GM18498 (cell line): ENCODE data around the gene GPD2.
"Not testable (repeated sequence)": the region's sequence is repeated elsewhere in the genome, so short reads cannot be mapped to it uniquely, and the experiment has no call there.

Experiments
- ATAC-seq: cut with Tn5 transposase; IDR thresholded peaks from one replicate; pipeline ENCODE4 v1.9.1; 2021; ENCODE audit warnings: mild to moderate bottlenecking, moderate library complexity; ENCODE audit not compliant: unreplicated experiment

GPD2 gene

DNA sequence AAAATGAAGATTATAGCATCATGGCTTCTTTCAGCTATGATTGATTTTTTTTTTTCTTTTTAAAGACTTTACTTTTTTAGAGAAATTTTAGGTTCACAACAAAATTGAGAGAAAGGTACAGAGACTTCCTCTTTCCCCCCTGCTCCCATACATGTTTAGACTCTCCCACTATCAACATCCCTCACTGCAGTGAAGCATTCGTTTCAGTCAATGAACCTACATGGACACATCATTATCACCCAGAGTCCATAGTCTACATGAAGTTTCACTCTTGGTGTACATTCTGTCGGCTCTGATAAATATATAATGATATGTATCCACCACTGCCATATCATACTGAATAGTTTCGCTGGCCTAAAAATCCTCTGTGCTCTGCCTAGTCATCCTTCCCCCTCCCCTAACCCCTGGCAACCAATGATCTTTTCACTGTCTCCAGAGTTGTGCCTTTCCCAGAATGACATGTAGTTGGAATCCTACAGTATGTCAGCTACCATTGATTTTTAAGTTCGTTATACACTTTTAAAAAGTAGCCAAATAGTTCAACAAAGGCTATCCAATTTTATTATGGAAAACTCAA lies 86.8 kb downstream of the GPD2 start:
- ATAC-seq, result no peak

DNA sequence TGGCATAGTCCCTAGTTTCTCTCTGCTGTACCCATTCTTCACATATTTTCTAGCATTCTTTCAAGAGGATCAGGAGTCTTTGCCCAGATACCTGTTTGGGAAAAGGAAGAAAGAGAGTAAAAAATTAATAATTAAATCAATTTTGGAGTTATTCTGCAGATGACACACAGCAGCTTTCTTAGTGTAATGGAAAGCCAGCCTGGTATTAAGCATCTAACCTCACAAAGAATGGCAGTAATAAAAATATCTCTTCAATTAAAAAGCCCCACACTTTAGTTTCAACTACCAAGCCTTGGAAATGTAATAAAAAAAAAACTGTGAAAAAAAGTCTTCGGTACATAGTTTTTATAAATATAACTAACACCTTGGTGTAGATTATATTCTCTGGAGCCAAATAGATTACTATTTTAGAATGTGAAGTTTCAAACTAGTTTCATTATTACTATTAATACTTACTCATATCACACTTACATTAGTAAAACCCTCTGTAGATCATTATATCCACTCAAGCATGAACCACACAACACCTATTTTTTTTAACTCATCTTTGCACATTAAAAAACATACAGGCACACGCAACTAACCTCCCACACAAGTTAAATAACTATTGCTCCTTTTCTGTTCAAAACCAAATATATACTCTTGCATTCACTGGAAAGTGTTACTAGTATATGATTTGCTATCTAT lies 90.9 kb downstream of the GPD2 start:
- ATAC-seq, result peak; percentile 91

DNA sequence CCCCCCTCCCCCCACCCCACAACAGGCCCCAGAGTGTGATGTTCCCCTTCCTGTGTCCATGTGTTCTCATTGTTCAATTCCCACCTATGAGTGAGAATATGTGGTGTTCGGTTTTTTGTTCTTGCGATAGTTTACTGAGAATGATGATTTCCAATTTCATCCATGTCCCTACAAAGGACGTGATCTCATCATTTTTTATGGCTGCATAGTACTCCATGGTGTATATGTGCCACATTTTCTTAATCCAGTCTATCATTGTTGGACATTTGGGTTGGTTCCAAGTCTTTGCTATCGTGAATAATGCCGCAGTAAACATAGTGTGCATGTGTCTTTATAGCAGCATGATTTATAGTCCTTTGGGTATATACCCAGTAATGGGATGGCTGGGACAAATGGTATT lies 92.4 kb downstream of the GPD2 start:
- ATAC-seq, result not testable (repeated sequence)

- ATAC-seq, result peak; percentile 57
Measured at GRCh38 chr2:156532989-156533388, 96.8 kb downstream of the GPD2 start.

DNA sequence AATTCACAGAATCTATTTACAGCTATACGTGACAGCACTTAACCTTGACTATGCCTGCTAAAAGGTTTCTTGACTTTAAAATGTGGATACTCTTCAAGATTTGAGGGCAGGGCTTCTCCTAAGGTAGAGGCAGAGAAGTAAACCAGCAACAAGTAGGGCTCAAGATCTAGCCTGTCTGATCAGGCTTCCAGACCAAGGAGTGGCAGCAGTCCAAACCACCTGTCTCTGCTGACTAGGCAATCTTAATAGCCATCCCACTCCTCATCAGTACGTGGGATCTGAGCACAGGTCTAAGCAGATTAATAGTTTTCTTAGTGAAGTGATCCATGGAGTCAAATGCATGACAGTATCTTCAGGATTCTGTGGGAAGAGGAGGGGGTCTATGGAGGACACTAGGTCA lies 100.4 kb downstream of the GPD2 start:
- ATAC-seq, result no peak

DNA sequence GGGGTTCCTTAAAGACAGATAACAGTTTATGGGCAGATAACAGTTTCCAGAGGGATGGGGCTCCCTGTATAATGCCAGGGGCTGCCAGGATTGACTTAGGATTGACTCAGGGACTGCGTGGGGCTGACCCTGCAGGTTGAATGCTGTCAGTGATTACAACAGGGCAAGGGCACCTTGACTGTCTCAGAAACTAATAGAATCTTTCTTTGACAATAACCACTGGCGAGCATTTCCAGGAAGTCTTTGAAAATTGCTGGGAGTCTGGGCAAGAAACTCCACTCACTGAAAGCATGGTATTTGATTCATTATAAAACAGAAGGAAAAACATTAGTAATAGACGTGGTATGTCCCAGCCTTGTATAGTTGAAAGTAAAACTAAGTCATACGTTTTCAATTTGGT lies 101.0 kb downstream of the GPD2 start:
- ATAC-seq, result no peak

- peak; percentile 77 for ATAC-seq
Measured at GRCh38 chr2:156538083-156538504, 101.9 kb downstream of the GPD2 start.

DNA sequence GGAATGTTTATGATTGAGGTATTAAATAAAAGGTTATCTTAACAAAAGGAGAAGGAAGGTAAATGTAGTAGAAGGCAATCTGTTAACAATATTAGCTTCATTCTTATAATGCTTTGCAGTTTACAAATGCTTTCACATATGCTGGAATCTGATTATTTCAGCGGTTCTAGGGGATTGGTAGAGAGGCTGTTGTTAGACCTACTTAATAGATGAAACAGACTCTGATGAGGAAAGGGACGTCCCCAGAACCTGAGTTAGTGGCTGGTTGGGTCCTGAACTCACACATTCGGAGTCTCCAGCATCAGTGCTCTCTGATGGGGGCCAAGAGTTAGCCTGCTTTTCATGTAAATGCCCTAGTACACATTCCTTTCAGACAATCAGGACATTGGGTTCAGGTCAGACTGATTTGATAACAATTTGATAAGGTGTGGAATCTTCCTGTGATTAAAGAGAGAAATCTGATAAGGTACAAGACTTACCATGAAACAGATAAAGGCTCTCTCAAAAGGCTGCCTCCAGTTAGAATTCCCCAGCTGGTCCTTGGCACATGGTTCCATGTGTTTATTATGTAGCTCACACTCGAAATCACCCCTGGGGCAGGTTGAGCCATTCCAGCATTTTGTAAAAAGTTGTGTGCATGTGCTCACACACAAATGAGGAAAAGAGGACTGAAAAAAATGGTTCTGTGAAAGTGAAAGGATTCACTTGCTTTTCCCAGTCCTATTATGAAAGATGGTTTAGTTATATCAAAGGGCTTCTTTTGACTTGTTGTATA lies 103.1 kb downstream of the GPD2 start:
- ATAC-seq, result no peak

- ATAC-seq, result no peak
Measured at GRCh38 chr2:156540706-156541105, 104.5 kb downstream of the GPD2 start.

GRCh38 chr2:156541229-156541628 lies 105.0 kb downstream of the GPD2 start:
- peak; percentile 42 for ATAC-seq

DNA sequence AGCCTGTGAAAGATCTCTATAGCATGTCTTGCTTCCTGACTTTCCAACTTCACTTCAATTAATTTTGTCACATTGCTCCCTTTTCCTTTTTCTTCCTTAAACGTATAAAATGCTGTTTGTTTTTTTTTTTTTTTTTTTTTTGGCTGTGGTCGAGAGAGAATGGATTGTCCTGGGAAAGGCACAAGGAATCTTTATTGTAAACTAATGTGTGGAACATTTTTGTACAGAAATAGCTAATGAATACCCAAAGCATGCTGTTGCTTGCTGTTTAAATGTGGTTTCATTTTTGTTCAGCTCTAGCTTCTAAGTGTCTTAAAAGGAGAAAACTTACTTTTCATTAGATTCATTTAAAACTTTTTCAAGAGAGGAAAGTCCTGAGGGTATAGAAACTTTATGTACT lies 105.5 kb downstream of the GPD2 start:
- ATAC-seq, result no peak

DNA sequence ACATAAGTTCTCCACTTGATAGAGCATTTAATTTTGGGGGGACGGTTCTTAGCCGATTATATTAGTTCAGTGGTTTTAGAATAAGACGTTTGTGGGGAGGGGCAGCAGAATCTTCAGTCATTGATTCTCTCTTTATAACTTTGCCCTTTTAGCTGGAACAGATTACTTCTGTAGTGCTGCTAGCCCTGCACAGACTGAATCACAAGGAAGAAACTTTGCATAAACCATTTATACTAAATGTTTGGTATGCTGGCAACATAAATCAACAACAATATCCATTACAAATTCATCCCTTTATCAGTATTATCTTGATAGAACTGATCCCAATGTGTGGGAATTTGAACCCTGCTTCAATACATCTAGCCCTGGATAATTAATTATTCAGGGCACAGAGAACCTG lies 112.2 kb downstream of the GPD2 start:
- no peak for ATAC-seq

DNA sequence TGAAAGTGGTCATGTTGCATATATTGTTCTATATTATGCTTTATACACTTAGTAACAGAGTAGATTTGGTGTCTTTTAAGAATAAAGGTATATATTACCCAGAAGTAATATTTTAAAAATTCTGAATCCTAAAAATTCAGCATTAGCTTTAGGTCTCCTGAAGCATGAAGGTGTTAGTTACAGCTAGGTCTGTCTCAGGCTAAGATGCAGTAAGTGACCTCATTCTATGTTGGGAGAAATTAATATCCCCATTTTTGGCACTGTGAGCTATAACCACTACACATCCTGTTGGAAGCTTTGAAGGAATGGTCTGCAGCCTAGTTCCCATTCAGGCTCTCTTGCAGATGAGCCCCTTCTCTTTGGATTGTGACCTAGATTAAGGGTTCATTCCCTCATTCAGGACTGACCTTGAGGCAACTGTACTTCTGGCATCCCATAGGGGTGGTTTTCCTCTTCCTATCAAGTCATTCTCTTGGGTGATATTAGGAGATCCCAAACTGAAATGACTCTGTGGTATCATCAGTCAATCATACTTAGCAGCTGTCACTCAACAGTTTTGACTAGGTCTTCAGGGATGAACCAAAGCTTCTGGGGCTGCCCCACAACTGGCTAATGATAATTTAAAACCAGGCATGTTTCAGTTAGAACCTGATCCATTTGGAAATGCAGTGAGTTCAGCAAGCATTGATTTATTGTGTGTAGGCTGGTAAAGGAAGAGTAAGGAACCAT lies 117.7 kb downstream of the GPD2 start:
- ATAC-seq, result no peak

- no peak for ATAC-seq
Measured at GRCh38 chr2:156561326-156561725, 125.1 kb downstream of the GPD2 start.

GRCh38 chr2:156562124-156562523 lies 125.9 kb downstream of the GPD2 start:
- ATAC-seq, result no peak

- ATAC-seq, result no peak
Measured at GRCh38 chr2:156563994-156564753, 128.0 kb downstream of the GPD2 start.

GRCh38 chr2:156565066-156565710 lies 129.0 kb downstream of the GPD2 start:
- ATAC-seq, result peak; percentile 44

DNA sequence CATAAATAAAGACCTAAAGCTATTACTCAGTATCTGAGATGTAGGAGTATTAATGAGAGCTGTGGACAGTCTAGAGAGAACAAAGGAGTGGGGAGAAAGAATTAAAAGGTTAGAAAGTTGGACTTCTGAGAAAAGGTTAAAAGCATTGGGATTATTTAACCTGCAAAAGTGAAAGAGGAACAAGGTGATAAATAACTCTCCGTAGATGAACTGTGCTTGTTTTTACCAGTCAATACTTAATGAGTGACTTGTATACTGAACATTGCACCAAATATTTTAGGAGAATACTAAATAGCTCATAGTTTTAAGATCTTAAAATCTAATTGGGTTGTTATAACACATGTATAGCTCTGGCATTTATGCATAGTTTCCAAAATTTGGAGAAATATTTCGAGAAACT lies 137.5 kb downstream of the GPD2 start:
- ATAC-seq, result peak; percentile 80

- no peak for ATAC-seq
Measured at GRCh38 chr2:156574112-156574511, 137.9 kb downstream of the GPD2 start.

GRCh38 chr2:156576005-156576404 lies 139.8 kb downstream of the GPD2 start:
- no peak for ATAC-seq
